Fibroblast of pulmonary artery (primary cell): ENCODE measurements around the gene CACNA2D4.
A peak's percentile ranks its signal among the peaks of the same experiment; 100 is the strongest.
"Not testable (repeated sequence)": the region's sequence is repeated elsewhere in the genome, so short reads cannot be mapped to it uniquely, and the experiment has no call there.

Source experiments
- DNase-seq: peaks from one replicate; pipeline ENCODE4 v3.0.0-alpha.2; 2010; ENCODE audit warnings: low read depth
- H3K4me3 ChIP-seq: replicated peaks from 2 replicates; pipeline ENCODE4 v1.5.1; 2011; ENCODE audit warnings: low read depth, mild to moderate bottlenecking, control low read depth, low read length, moderate library complexity
- CTCF ChIP-seq: IDR thresholded peaks from 2 replicates; pipeline ENCODE4 v1.5.1; 2011; ENCODE audit warnings: mild to moderate bottlenecking, control low read depth, low read length, inconsistent platforms; ENCODE audit errors: missing control alignments

The CACNA2D4 gene

GRCh38 chr12:1948883-1949282 lies 30.4 kb upstream of the CACNA2D4 start:
- TF ChIP-seq CTCF = no peak
- no peak for DNase-seq
- H3K4me3 ChIP-seq = no peak overlapping the region

DNA sequence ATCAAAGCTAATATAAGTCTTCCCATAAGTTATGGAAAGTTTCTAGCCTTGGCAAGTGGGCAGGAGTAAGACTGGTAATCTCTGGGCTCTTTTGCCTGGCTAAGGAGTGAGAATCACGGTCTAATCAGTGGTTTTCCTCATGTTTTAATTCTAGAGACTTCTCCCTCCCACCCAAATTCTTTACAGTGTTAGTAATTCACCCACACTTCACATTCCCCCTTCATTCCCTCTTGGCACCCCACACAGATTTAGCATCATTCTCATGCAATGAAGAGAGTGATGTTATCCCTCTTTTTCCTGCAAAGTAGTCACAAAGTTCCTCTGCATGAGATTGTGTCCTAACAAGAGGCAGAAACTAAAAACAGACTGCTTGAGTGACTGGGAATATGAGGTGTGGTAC lies 28.6 kb upstream of the CACNA2D4 start:
- TF ChIP-seq CTCF = no peak
- DNase-seq = peak; percentile 30
- no peak overlapping the region for H3K4me3 ChIP-seq

- H3K4me3 ChIP-seq = no peak overlapping the region
- DNase-seq = no peak
- no peak for TF ChIP-seq CTCF
Observed at GRCh38 chr12:1946296-1946695, 27.8 kb upstream of the CACNA2D4 start.

DNA sequence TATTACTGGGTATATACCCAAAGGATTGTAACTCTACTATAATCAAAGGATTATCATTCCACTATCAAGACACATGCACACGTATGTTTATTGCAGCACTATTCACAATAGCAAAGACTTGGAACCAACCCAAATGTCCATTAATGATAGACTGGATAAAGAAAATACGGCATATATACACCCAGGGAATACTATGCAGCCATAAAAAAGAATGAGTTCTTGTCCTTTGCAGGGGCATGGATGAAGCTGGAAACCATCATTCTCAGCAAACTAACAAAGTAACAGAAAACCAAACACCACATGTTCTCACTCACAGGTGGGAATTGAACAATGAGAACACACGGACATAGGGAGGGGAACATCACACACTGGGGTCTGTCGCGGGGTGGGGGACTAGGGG lies 27.1 kb upstream of the CACNA2D4 start:
- not testable (repeated sequence) for H3K4me3 ChIP-seq, DNase-seq

DNA sequence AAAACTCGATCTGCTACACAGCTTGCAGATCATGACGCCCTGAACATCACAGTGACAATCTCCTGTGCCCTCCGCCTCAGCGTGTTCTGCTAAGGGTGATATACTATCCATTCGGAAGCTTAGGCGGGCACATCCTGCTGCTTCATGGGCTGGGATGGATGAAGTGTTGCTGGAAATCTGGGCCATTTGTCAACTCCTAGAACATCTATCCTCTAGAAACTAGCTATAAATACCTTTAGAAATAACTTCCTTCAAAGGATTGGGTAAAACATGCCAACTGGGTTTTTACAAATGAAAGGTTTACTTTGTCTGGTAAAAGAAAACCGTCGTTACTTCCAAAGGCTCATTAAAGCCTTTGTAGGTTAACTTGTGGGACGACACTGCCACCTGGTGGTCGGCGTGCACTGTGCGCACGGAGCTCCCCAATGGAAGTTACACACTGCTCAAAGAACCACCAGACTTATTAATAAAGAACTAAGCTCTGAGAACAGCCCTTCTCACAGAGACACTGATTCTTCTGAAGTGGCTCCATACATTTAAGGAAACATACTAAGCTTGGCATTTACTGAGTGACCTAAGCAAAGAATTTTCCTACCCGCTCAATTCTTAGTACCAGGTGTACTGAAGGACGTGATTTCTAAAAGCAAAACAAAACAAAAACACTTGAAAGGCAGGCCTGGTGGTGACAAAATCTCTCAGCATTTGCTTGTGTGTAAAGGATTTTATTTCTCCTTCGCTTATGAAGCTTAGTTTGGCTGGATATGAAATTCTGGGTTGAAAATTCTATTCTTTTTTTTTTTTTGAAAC lies 21.6 kb upstream of the CACNA2D4 start:
- peak; percentile 88 for DNase-seq
- no peak overlapping the region for H3K4me3 ChIP-seq

DNA sequence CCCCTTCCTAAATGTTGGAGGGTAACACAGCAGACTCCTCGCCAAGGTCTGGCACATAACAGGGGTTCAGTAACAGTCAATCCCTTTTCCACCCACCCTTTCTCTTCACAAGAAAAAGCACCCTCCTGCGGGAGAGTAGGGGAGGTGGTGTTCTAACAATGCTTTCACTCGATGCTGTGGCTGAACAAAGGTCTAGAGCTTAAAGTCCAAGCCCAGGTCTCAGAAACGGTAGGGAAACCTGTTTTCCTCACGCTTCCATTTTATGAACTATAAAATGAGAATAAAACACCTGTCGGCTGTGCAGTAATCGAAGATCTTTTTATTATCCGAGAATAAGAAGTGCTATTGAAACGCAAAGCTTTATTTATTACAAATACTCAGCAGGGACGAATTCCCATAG lies 20.9 kb upstream of the CACNA2D4 start:
- DNase-seq = no peak
- no peak overlapping the region for H3K4me3 ChIP-seq
- TF ChIP-seq CTCF = no peak

More for the DNA sequence above, 21.6 kb upstream of the CACNA2D4 start:
- TF ChIP-seq CTCF = peak; percentile 96

DNA sequence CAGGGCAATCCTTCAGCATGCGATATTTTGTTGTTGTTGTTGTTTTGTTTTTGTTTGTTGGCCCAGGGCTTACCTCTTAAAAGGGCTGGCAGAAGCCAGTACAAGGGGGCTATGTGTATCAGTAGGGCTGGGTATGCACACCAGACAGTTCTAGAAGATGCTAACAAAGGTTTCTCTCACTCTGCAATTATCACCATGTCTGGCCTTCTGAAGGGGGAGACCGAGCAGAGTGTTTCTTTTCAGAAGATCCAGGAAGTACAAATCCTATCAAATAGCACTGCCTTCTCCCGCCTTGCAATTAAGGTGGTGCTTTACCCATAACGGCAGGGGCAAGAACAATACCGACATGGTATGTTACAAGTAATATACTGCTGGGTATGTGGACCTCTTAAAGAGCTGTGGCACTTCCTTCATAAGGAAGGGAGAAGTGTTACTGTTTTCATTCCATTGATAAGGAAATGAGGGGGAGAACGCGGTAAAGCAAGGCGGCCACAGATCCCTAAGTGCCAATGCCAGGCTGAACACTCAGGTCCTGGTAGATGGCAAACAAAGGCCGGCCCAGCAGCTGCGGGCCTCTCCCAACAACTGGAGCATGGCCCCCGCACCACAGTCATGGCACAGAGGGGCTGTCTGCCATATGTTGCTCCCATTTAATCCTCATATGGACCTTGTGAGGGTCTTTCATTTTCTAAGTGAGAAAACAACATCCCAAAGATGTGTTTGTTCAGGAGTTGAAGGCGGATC lies 19.2 kb upstream of the CACNA2D4 start:
- H3K4me3 ChIP-seq = no peak overlapping the region
- DNase-seq = no peak
- TF ChIP-seq CTCF = no peak
